Neural cell (in vitro differentiated cells): ENCODE results near the gene FBXL20.

Experiments used
- CTCF ChIP-seq: fragments of 450-650 bp; IDR thresholded peaks from 2 replicates; pipeline ENCODE4 v1.5.1; 2014; ENCODE audit warnings: antibody characterized with exemption, mild to moderate bottlenecking, moderate library complexity; ENCODE audit not compliant: poor library complexity, severe bottlenecking
- POLR2AphosphoS5 ChIP-seq: IDR thresholded peaks from 2 replicates; pipeline ENCODE4 v1.6.1; 2012
- SMC3 ChIP-seq: fragments of 450-650 bp; conservative IDR thresholded peaks from 2 replicates; pipeline ENCODE4 v1.6.1; 2014; ENCODE audit warnings: antibody characterized with exemption, mild to moderate bottlenecking, moderate library complexity; ENCODE audit not compliant: poor library complexity

- TF ChIP-seq CTCF: no peak
- TF ChIP-seq POLR2AphosphoS5: no peak
- TF ChIP-seq SMC3: no peak
Measured at GRCh38 chr17:39399791-39400190, 1.6 kb downstream of the FBXL20 start.
